Measurements from ENCODE around the gene TEK. TPM values are rescaled to one million over a fixed set of nuclear protein-coding genes. Genes with fewer than 3 reads are reported as not detected.

The TEK gene
- total and polyA plus RNA-seq, 10 of the 15 experiments (the other 5 are each of a cell fraction or from before 2014, with no cell fraction given), result not detected

- ATAC-seq (no peak), DNase-seq (ENCODE audit: low read depth, low spot score) (no peak), FAIRE-seq (no peak)
- BruUV-seq (replicated peaks), result no TSS peak
- SMC1A ChIA-PET (ENCODE audit: uncharacterized antibody, unreplicated experiment), result interaction anchor here (0.7 to 1.6 kb wide), 2 partner anchors 10 to 30 kb away, joined by 3 read pairs; no protein-coding TSS in a partner anchor
- POLR2A ChIA-PET, result no interaction called here
- H3K4me2 ChIP-seq (ENCODE audit: control insufficient read depth, insufficient read depth), result no peak overlapping the region
- H4K20me1 ChIP-seq (ENCODE audit: control insufficient read depth, insufficient read depth), result no peaks in the 10 kb centered on the region
- intact Hi-C loops (cut with micrococcal nuclease; ENCODE audit: unreplicated experiment), result no loop called here
- no peaks in the 10 kb centered on the region for H3K4me1 ChIP-seq (ENCODE audit: control insufficient read depth, insufficient read depth, low read length)
- RAD21 ChIA-PET (ENCODE audit: unreplicated experiment), result no interaction called here
- no peak overlapping the region for H3K4me3 ChIP-seq
- in situ Hi-C loops (cut with MboI), result no loop called here
- no peaks in the 10 kb centered on the region for H3K36me3 ChIP-seq (ENCODE audit: control insufficient read depth in 2 of 2, insufficient read depth in 2 of 2, low read length in 1 of 2)
- H3K9me3 ChIP-seq (replicated peaks; ENCODE audit: control insufficient read depth, insufficient read depth, low read length), result no peaks in the 10 kb centered on the region
- no peaks in the 10 kb centered on the region for H3K79me2 ChIP-seq (ENCODE audit: control insufficient read depth, insufficient read depth, low read length)
- 0% methylated on average over 3 of the region's 3 CpGs for WGBS (ENCODE audit: insufficient coverage, insufficient replicate concordance, low lambda C conversion rate, missing lambda C conversion rate)
- H3K27me3 ChIP-seq (replicated peaks in 1 of 2; ENCODE audit: control insufficient read depth in 2 of 2, insufficient read depth in 2 of 2, low read length in 1 of 2), result no peaks in the 10 kb centered on the region
- H2AFZ ChIP-seq (ENCODE audit: control insufficient read depth, low read depth, low read length), result no peak overlapping the region
- H3K27ac ChIP-seq (ENCODE audit: control insufficient read depth, insufficient read depth), result no peak overlapping the region
- CTCF ChIA-PET, result no interaction called here
- H3K9ac ChIP-seq (ENCODE audit: control insufficient read depth, insufficient read depth, low read length), result no peak overlapping the region
- TF ChIP-seq ASH2L (IDR thresholded peaks at IDR 0.05; ENCODE audit: borderline replicate concordance, low read depth) (no peak), EGR1 (IDR thresholded peaks at IDR 0.05; ENCODE audit: borderline replicate concordance in 1 of 2, low read depth in 2 of 2, low read length in 2 of 2) (no peak), SMARCA5 (IDR thresholded peaks at IDR 0.05) (no peak), ZNF622 (IDR thresholded peaks at IDR 0.05) (no peak), USF1 (IDR thresholded peaks at IDR 0.05; ENCODE audit: borderline replicate concordance, extremely low read length, insufficient read depth, low read depth, low read length) (no peak), E2F4 (IDR thresholded peaks at IDR 0.05; ENCODE audit: low read depth, low read length) (no peak), BMI1 (IDR thresholded peaks at IDR 0.05; ENCODE audit: borderline replicate concordance) (no peak), NFYA (IDR thresholded peaks at IDR 0.05; ENCODE audit: borderline replicate concordance, low read depth, low read length) (no peak), GATAD2B (conservative IDR thresholded peaks at IDR 0.05; ENCODE audit: low read depth) (no peak), ZNF384 (IDR thresholded peaks at IDR 0.05; ENCODE audit: borderline replicate concordance, low read depth, low read length) (no peak)
- TF ChIP-seq, protein P1, sequence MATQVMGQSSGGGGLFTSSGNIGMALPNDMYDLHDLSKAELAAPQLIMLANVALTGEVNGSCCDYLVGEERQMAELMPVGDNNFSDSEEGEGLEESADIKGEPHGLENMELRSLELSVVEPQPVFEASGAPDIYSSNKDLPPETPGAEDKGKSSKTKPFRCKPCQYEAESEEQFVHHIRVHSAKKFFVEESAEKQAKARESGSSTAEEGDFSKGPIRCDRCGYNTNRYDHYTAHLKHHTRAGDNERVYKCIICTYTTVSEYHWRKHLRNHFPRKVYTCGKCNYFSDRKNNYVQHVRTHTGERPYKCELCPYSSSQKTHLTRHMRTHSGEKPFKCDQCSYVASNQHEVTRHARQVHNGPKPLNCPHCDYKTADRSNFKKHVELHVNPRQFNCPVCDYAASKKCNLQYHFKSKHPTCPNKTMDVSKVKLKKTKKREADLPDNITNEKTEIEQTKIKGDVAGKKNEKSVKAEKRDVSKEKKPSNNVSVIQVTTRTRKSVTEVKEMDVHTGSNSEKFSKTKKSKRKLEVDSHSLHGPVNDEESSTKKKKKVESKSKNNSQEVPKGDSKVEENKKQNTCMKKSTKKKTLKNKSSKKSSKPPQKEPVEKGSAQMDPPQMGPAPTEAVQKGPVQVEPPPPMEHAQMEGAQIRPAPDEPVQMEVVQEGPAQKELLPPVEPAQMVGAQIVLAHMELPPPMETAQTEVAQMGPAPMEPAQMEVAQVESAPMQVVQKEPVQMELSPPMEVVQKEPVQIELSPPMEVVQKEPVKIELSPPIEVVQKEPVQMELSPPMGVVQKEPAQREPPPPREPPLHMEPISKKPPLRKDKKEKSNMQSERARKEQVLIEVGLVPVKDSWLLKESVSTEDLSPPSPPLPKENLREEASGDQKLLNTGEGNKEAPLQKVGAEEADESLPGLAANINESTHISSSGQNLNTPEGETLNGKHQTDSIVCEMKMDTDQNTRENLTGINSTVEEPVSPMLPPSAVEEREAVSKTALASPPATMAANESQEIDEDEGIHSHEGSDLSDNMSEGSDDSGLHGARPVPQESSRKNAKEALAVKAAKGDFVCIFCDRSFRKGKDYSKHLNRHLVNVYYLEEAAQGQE (IDR thresholded peaks at IDR 0.05; ENCODE audit: low read depth, low read length), result no peak
- TF ChIP-seq, protein P2, sequence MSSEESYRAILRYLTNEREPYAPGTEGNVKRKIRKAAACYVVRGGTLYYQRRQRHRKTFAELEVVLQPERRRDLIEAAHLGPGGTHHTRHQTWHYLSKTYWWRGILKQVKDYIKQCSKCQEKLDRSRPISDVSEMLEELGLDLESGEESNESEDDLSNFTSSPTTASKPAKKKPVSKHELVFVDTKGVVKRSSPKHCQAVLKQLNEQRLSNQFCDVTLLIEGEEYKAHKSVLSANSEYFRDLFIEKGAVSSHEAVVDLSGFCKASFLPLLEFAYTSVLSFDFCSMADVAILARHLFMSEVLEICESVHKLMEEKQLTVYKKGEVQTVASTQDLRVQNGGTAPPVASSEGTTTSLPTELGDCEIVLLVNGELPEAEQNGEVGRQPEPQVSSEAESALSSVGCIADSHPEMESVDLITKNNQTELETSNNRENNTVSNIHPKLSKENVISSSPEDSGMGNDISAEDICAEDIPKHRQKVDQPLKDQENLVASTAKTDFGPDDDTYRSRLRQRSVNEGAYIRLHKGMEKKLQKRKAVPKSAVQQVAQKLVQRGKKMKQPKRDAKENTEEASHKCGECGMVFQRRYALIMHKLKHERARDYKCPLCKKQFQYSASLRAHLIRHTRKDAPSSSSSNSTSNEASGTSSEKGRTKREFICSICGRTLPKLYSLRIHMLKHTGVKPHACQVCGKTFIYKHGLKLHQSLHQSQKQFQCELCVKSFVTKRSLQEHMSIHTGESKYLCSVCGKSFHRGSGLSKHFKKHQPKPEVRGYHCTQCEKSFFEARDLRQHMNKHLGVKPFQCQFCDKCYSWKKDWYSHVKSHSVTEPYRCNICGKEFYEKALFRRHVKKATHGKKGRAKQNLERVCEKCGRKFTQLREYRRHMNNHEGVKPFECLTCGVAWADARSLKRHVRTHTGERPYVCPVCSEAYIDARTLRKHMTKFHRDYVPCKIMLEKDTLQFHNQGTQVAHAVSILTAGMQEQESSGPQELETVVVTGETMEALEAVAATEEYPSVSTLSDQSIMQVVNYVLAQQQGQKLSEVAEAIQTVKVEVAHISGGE (CRISPR knock-in tag; IDR thresholded peaks at IDR 0.05), result no peak
Measured at GRCh38 chr9:27145143-27145542, 36.1 kb downstream of the TEK start.

Measured in GM12878 (cell line).